ENCODE measurements around the gene VGLL4.

VGLL4 gene

GRCh38 chr3:11625376-11626083, 18.2 kb downstream of the VGLL4 start:
- DNase-seq: no peak

GRCh38 chr3:11624704-11625375, 18.9 kb downstream of the VGLL4 start:
- DNase-seq: no peak

DNA sequence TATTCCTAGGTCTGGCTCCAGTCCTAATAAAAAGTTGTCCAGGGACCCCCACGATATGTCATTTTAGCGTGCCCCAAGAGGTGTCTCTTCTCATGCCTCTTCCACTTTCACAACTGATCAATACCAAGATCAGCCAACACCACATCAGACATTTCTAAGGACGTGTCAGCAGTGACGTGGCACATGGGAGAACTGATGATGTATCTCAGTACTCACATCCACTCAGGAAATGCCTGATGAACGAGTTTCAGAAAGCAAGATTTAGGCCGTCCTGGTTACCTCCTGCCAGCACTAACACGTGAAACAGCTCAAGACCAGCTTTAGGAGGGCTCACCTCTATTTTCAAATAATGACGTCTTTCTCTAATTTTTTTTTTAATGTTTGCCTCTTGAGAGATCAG, 19.6 kb downstream of the VGLL4 start:
- DNase-seq: no peak

DNA sequence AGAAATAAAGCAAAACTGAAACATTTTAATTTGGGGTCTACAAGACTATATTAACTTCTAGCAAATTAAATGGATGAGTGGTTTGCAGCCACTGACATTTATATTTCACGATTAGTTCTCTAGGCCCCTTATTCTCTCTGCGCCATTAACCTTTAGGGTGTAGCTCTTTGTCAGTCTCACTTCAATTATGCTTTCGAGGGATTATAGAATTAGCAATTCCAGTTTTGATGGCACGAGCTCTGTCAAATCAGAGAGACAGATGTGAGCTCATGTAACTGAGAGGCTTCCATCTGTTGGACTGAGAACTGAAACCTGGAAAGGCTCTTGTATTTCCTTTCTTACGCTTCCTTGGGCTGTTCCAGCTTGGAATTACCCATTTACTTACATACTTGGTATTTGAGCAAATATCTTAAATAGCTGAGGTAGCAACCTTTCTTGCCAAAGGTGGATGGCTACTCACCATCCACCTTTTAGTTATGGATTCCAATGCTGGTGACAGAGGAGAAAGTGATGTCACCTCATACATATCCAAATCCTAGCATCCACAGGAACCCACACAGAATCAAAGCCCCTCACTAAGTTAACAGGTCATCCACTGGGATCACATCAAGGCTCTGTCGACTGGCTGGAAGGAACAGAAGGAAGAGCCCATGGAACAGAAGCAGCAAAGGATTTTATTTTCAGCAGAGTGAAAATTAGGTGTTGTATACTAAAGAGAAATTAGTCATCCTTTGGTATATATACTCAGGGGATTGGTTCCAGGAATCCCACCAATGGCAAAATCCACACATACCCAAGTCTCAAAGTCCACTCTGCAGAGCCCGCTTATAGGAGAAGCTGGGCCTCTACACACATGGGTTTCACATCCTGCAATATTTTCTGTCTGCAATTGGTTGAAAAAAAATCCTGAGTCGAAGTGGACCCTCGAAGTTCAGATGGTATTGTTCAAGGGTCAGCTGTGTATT, 20.8 kb downstream of the VGLL4 start:
- DNase-seq: no peak

DNA sequence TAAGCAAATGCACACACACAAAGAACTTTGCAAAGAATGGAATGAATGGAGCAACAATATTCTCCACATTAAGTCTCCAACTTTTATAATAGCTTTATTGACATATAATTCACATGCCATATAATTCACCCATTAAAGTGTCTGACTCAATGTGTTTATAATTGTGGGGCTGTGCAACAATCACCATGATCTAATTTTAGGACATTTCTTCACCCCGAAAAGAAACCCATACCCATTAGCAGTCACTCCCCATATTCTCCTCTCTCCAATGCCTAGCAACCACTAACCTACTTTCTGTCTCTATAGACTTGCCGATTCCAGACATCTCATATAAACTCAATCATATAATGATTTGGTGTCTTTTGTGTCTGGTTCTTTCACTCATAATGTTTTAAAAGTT, 22.6 kb downstream of the VGLL4 start:
- no peak for DNase-seq

DNA sequence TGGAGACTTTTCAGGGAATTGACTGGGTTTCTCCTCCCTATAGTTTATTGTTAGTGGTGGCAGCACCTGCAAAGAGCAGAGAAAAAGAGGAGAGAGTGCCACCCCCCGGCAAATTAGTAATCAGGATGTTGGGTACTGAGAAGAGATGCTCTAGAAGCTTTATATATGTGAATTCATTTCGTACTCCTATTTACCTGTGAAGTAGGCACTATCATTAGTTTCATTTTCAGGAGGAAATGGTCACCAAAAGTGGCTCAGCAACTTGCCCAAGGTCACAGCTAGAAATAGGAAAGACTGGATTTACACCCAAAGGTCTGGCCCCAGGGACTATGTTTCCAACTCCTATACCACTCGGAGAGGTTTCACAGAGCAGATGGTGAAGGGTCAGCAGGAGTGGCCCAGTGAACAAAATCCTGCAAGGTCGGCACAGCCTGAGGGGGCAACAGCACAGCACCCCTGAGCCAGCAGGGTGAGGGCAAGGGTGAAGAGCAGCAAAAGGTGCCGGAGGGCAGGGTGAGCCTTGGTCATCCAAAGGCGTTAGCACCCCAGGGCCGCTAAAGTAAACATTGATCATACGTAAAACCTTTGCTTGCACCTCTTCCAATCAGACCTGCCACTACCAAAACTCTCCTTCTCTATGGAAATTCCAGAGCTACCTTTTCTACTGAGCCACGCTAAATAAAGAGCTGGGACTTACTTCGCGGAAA, 23.6 kb downstream of the VGLL4 start:
- no peak for DNase-seq

DNA sequence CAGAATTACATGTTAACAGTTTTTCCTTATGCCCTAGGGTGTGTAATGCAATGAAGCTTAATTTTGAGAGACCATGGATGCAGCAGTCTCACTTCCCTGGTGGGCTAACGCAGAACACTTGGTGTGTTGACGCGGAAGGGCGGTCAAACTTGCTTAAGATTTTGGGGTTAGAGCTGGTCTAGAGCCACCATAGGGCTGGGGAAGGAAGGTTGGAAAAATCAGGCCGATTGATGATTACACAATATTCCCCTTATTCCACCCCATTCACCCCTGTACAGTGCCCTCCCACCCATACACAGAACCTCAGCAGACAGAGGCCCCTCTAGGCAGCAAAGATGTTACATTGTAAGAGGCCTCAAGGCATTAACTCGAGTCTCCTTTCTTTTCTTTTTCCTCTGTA, 24.3 kb downstream of the VGLL4 start:
- no peak for DNase-seq

DNA sequence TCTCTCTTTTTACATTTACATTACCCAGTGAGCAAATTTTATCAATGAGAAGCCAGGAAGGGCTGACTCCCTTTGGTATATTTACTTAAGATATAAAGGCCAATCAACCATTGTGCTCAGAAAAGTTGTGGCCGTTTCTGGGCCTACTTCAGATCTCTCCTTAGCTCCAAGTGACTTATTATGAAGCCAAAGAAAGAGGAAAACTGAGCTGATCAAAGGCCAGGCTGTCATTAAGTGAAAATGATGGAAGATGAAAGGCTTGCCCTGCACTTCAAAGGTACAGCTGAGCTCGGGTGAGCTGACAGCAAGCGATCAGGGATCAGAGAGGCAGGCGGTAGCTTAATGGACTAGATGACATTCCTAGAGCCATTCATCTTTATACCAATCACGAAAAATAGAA, 24.8 kb downstream of the VGLL4 start:
- DNase-seq: no peak

- no peak for DNase-seq
Observed at GRCh38 chr3:11616551-11616950, 27.2 kb downstream of the VGLL4 start.

DNA sequence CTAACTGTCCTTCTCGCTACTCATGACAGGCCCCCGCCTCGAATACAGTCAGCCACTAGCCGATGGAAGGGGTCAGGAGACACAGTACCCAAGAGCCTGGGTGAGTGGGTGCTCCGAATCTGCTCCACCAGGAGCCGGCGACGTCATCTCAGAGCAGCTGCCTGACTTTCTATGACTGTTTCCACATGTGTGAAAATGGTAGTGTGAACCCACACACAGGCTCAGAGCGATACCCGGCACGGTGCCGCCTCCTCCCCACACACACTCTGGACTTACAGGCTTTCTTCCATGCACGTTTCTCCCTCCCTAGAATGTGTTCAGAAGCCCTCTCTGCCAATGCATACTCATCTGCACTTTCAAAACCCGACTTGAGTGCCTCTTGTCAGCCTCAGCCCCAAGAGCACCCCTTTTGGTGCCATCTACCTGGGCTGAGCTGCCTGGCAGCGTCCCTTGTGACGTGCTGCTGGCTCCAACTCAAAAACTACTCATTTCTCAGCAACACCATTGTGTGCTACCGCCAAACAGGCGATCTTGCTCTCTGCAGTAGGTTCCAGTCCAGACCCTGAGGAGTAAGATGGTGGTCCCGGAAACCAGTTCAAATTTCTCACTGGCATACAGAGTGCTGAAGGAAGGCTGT, 29.7 kb downstream of the VGLL4 start:
- DNase-seq: no peak

DNA sequence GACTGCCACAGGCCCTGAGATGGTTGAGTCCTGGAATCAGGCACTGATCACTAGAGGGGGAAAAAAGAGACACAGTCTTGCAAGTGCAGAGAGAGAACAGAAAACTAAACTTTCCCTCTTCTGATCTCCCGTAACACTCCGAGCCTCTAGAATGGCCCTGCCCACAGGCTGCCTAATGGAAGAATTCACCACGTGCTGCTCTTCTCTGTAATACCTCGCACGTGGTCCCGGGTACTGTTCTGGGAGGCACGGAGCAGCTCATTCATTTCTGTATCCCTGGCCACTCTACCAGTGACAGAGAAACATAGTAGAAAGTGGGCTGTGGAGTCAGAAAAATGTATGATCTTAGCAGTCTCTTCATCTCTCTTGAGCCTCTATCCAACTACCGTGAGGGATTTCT, 30.4 kb downstream of the VGLL4 start:
- DNase-seq: no peak

DNA sequence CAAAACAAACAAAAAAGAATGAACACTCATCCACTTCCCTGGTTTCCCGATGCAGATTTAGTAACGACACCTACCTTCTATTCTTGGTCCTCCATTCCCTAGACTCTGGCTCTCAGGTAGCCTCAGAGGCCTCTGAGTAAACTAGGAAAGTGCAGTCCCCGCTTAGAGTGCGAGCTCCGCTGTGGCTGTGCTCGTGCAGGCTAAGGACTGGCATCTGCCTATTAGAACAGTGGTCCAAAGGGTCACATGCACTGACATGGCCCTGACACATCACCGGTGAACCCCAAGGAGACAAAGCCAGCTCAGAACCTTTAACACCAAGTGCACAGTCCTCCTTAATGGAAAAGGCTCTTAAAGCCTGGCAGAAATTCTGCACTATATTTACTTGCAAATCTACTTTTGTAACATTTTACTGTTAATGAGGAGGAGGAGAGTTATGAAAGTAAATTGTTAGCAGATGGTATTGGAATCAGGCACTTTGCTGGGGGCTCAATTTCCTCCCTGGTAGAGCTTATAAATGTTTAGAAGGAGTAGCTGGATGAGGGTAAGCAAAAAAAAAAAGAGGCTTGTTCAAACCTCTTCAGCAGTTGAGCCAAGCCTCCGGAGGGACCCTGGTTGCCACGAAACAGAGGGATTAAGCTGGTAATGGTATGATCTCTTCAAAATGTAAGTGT, 31.1 kb downstream of the VGLL4 start:
- DNase-seq: no peak

GRCh38 chr3:11611341-11611799, 32.3 kb downstream of the VGLL4 start:
- DNase-seq: no peak

- no peak for DNase-seq
Observed at GRCh38 chr3:11610700-11611275, 32.9 kb downstream of the VGLL4 start.

DNA sequence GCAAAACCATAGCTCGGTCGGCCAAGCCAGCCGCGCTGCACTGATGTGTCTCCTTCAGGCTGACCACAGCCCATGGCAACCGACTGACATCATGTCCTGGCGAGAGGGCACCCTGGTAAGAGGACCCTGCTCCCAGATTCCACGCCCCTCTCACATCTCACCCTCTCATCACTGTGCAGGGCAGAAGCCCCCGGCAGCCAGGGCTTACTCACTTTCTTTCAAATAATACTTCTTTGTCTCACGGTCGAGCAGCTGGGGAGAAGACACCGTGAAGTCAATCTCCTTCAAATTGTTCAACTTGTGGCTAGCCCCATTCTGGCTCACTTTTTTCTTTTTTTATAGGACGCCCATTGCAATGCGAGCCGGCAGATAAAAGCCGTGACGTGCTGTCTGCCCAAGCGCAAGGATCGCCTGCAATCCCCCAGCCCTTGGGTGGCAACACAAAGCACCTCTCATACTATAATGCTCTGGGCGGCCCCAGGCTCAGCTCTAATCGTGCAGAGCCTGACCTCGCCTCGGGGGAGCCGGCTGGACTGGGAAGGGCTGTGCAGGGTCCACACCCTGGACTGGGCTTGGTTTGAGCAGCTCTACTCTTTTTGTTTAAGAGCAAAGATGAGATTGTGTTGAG, 33.6 kb downstream of the VGLL4 start:
- DNase-seq: no peak

DNA sequence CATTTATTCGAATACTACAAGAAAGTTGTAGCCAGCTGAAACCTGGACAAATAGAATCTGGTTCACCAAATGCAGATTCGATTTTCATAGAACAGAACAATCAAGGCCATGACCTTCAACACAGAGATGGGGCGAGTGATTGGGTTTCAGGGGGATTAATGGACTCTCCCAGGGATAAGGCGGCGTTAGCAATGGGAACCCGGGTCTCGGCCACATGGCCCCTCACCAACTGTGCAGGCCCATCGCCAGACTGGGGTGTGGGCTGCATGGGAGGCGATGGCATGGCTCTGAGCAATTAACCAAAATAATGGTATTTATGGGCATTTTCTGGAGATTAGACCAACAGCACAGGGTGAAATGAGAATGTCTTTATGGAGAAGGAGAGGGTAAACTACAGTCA, 34.2 kb downstream of the VGLL4 start:
- no peak for DNase-seq

- no peak for DNase-seq
Observed at GRCh38 chr3:11607816-11608215, 35.9 kb downstream of the VGLL4 start.

DNA sequence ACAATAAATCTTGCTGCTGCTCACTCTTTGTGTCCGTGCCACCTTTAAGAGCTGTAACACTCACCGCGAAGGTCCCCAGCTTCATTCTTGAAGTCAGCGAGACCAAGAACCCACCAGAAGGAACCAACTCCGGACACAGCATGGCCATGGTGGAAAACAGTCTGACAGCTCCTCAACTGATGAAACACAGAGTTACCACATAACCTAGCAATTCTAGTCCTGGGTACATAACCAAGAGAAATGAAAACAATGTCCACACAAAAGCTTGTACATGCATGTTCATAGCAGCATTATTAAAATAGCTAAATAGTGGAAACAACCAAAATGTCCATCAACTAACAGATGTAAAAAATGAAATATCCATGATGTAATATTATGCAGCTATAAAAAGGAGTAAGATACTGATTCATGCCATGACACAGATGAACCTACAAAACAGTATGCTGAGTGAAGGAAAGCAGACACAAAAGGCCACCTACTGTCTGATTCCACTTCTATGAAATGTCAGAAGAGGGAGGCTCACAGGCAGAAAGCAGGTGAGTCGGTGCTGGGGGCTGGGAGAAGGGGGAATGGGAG, 36.8 kb downstream of the VGLL4 start:
- no peak for DNase-seq

GRCh38 chr3:11606090-11606784, 37.5 kb downstream of the VGLL4 start:
- no peak for DNase-seq

DNA sequence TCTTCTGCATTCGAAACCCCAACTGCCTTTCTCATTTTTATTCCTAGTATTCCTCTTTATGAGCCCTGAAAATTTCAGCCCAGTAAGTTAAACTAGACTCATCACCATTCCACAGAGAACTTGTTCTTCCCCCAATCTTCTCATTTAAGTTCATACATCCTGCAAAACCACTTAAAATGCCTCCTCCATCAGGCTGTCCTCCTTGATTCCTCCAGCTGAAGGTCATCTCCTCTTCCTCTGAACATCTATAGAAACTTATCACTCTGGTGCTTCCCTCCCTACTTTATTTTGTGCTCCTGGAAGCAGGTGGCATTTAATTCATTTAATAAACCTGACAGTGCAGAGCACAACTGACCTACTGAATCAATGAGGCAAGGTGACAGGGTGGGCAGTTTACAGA, 38.3 kb downstream of the VGLL4 start:
- no peak for DNase-seq

Data from NCI-H187 (cell line).